CD4-positive, CD25-positive, alpha-beta regulatory T cell (primary cell): ENCODE measurements around the gene NEK7. TPM values are rescaled to one million over a fixed set of nuclear protein-coding genes. Genes with fewer than 3 reads are reported as not detected.
"Not testable (repeated sequence)": the region's sequence is repeated elsewhere in the genome, so short reads cannot be mapped to it uniquely, and the experiment has no call there.

Experiments used
- ATAC-seq, 2 donors: fragments of 150-1000 bp; cut with Tn5 transposase; one replicate each; pipeline ENCODE4 v1.10.0; 2021; ENCODE audit warnings: low read depth in 2 of 2, moderate number of reproducible peaks in 2 of 2, moderate library complexity in 1 of 2
- DNase-seq, 3 donors: peaks; one replicate each; pipeline versions ENCODE4 v3.0.0 to v3.0.0-alpha.2; 2012 to 2022; ENCODE audit warnings: mixed read lengths in 1 of 3
- H3K27ac ChIP-seq: one replicate; pipeline ENCODE4 v1.7.0; 2013; ENCODE audit warnings: mild to moderate bottlenecking, low read length; ENCODE audit not compliant: insufficient read depth, poor library complexity, severe bottlenecking
- H3K27me3 ChIP-seq: one replicate; pipeline ENCODE4 v1.7.0; 2013; ENCODE audit warnings: low read length; ENCODE audit not compliant: control insufficient read depth, insufficient read depth
- H3K36me3 ChIP-seq: one replicate; pipeline ENCODE4 v1.7.0; 2013; ENCODE audit warnings: mild to moderate bottlenecking, low read length, moderate library complexity; ENCODE audit not compliant: control insufficient read depth, insufficient read depth
- H3K4me1 ChIP-seq: 2 replicates; pipeline ENCODE4 v1.7.0; 2013; ENCODE audit warnings: mild to moderate bottlenecking, low read length; ENCODE audit not compliant: insufficient read depth, control insufficient read depth, poor library complexity, severe bottlenecking
- H3K4me3 ChIP-seq: one replicate; pipeline ENCODE4 v1.7.0; 2013; ENCODE audit warnings: low read depth, mild to moderate bottlenecking, low read length, moderate library complexity
- H3K9me3 ChIP-seq, 2 experiments: 1 replicate in 1 of 2; 2 replicates in 1 of 2; pipeline ENCODE4 v1.7.0; 2013; ENCODE audit warnings: low read length in 2 of 2, mild to moderate bottlenecking in 1 of 2, moderate library complexity in 1 of 2; ENCODE audit not compliant: control insufficient read depth in 2 of 2
- H3K27ac Mint-ChIP-seq, 3 donors: one replicate each; pipeline ENCODE4 v1.8.0; 2020 to 2022; ENCODE audit warnings: mild to moderate bottlenecking in 3 of 3, mixed read lengths in 3 of 3, moderate library complexity in 2 of 3
- H3K27me3 Mint-ChIP-seq: one replicate; pipeline ENCODE4 v1.8.0; 2022; ENCODE audit warnings: mild to moderate bottlenecking, mixed read lengths
- H3K36me3 Mint-ChIP-seq: one replicate; pipeline ENCODE4 v1.8.0; 2020; ENCODE audit warnings: mixed read lengths
- H3K4me1 Mint-ChIP-seq, 4 donors: one replicate each; pipeline ENCODE4 v1.8.0; 2020 to 2022; ENCODE audit warnings: mixed read lengths in 4 of 4, mild to moderate bottlenecking in 1 of 4
- H3K4me3 Mint-ChIP-seq, 4 donors: one replicate each; pipeline ENCODE4 v1.8.0; 2020 to 2022; ENCODE audit warnings: mild to moderate bottlenecking in 4 of 4, mixed read lengths in 4 of 4, moderate library complexity in 3 of 4
- H3K9me3 Mint-ChIP-seq, 7 donors: one replicate each; pipeline ENCODE4 v1.8.0; 2020 to 2022; ENCODE audit warnings: mixed read lengths in 7 of 7, mild to moderate bottlenecking in 3 of 7, moderate library complexity in 2 of 7
- polyA plus RNA-seq, 4 donors: library from polyadenylated mRNA; unstranded; fragments of 300-500 nt; fragmentation: Illumina TruSeq; gene quantifications; one replicate each; pipeline ENCODE4 v1.2.3, GENCODE V29; 2021
- total RNA-seq: library from RNA; stranded (reverse); gene quantifications from one replicate; pipeline ENCODE4 v1.2.3, GENCODE V29; 2022

NEK7 gene
- total and polyA plus RNA-seq, 5 donors from 2014 or later = 37.7 to 61.3 (median 54.3) TPM

DNA sequence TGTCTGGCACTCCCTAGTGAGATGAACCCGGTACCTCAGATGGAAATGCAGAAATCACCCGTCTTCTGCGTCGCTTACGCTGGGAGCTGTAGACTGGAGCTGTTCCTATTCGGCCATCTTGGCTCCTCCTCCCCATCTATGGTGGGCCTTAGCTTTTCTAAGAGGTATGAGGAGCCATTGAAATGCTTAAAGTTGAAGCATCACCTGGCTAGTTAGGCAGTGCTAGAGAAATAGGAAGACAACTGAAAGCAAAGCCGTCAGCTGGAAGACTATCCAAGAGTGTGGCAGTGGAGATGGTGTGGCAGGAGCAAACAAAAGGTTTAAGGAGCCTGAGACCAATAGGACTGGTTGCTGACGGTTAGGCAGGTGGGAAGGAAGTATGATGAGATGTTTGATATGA, 158.5 kb downstream of the NEK7 start:
- not testable (repeated sequence) for DNase-seq, H3K27me3 Mint-ChIP-seq, H3K27ac ChIP-seq, H3K9me3 ChIP-seq, H3K4me1 ChIP-seq, H3K4me3 ChIP-seq, ATAC-seq, H3K27me3 ChIP-seq, H3K4me3 Mint-ChIP-seq, H3K9me3 Mint-ChIP-seq
- peaks cover 18% of the 10 kb centered on the region for H3K36me3 ChIP-seq
- peaks cover 7 to 37% (median 23%) of the 10 kb centered on the region in 4 donors for H3K4me1 Mint-ChIP-seq
- peak overlapping the region in 2 of 3 donors; percentile 6 to 48 for H3K27ac Mint-ChIP-seq
- H3K36me3 Mint-ChIP-seq = peaks cover 34% of the 10 kb centered on the region

DNA sequence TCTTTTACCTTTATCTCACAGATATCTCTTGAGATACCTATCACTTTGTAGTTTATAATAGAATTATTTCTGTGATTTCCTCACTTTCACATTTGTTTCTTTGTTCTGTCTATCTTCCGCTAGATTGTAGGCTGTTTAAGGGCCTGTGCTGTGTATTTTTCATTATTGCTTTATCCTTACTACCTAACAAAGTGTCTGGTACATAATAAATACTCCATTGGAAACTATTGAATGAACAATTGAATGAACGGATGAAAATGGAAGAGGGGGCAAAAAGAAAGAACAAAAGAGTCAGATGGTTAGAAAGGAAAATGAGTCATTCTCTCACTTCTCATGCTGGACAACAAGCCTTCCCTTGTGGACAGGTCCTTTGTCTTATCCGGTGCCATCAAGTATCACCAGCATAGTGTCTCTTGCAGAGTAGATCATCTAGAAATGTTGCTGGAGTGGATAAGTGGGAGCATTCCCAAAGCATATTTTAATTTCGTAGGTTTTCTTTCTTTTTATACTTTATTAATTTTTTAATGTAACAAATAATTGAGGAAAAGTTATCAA, 159.8 kb downstream of the NEK7 start:
- H3K4me1 Mint-ChIP-seq = peaks cover 7 to 35% (median 23%) of the 10 kb centered on the region in 4 donors
- no peak overlapping the region for H3K4me3 ChIP-seq
- H3K27me3 Mint-ChIP-seq = no peaks in the 10 kb centered on the region
- H3K36me3 Mint-ChIP-seq = peaks cover 39% of the 10 kb centered on the region
- H3K4me1 ChIP-seq = no peaks in the 10 kb centered on the region
- no peaks in the 10 kb centered on the region for H3K27me3 ChIP-seq
- ATAC-seq (no peak), DNase-seq (no peak)
- H3K4me3 Mint-ChIP-seq = no peak overlapping the region
- peaks cover 0 to 2% (median 0%) of the 10 kb centered on the region in 7 donors for H3K9me3 Mint-ChIP-seq
- H3K27ac Mint-ChIP-seq = peak overlapping the region in 1 of 3 donors; percentile 7
- no peak overlapping the region for H3K27ac ChIP-seq
- no peaks in the 10 kb centered on the region for H3K9me3 ChIP-seq
- peaks cover 22% of the 10 kb centered on the region for H3K36me3 ChIP-seq

DNA sequence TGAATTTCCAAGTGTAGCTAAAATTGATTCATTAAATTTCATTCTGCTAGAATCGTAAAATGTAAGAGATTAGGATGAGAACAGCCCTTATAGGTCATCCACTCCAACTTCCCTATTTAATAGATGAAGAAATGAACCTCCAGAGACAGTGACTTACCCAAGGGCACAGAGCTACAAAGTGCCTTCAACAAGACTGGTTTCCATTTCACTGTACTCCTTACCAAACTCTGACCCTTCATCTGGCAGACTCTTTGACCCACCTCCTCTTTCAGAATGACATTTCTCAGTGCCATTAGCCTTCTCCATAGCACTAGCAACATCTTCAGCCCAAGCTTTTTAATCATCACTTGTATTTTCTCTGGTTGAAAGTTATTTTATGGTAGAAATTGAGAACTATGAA, 161.3 kb downstream of the NEK7 start:
- Histone ChIP-seq H3K9me3 (no peaks in the 10 kb centered on the region), H3K36me3 (peaks cover 24% of the 10 kb centered on the region), H3K27ac (no peak overlapping the region), H3K4me3 (no peak overlapping the region), H3K27me3 (no peaks in the 10 kb centered on the region), H3K4me1 (no peaks in the 10 kb centered on the region)
- H3K9me3 Mint-ChIP-seq = peaks cover 0 to 2% (median 0%) of the 10 kb centered on the region in 7 donors
- peaks cover 7 to 30% (median 23%) of the 10 kb centered on the region in 4 donors for H3K4me1 Mint-ChIP-seq
- no peak overlapping the region for H3K4me3 Mint-ChIP-seq
- ATAC-seq (no peak), DNase-seq (no peak)
- no peak overlapping the region for H3K27ac Mint-ChIP-seq
- H3K27me3 Mint-ChIP-seq = no peaks in the 10 kb centered on the region
- H3K36me3 Mint-ChIP-seq = peaks cover 39% of the 10 kb centered on the region

DNA sequence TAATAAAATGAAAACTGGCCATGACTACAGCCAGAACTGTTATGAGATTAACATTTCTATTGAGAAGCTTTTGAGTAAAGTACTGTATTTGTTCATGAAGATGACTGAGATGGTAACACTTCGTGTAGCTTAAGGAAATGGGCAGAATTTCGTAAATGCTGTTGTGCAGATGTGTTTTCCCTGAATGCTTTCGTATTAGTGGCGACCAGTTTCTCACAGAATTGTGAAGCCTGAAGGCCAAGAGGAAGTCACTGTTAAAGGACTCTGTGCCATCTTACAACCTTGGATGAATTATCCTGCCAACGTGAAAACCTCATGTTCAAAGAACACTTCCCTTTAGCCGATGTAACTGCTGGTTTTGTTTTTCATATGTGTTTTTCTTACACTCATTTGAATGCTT, 164.0 kb downstream of the NEK7 start:
- Mint-ChIP-seq H3K4me1 (peaks cover 3 to 25% (median 16%) of the 10 kb centered on the region in 4 donors), H3K4me3 (no peak overlapping the region)
- no peak overlapping the region for H3K27ac ChIP-seq

DNA sequence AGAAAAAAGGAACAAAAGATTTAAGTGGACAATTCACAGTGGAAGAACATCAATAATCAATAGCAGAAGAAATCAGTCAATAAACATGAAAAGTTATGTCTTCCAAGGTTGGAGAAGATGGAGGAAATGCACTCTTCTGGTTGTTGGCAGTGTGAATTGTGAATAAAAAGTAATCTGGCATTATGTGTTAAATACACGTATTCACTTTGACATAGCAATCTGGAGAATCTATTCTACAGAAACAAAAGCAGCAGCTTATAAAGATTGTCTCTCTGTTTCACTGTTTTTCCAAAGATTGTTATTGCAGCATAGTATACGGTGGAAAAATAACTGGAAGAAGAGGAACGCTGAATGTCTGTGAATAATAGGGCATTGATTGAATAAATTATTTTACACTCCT, 169.4 kb downstream of the NEK7 start:
- no peak overlapping the region for H3K27ac ChIP-seq
- Mint-ChIP-seq H3K27me3 (peaks cover 14% of the 10 kb centered on the region), H3K27ac (no peak overlapping the region), H3K36me3 (peaks cover 4% of the 10 kb centered on the region), H3K4me3 (no peak overlapping the region), H3K9me3 (peaks cover 0 to 3% (median 0%) of the 10 kb centered on the region in 7 donors), H3K4me1 (peaks cover 0 to 4% (median 0%) of the 10 kb centered on the region in 4 donors)
- H3K36me3 ChIP-seq = peaks cover 3% of the 10 kb centered on the region
- no peaks in the 10 kb centered on the region for H3K4me1 ChIP-seq
- DNase-seq (no peak), ATAC-seq (no peak)
- H3K27me3 ChIP-seq = peaks cover 4% of the 10 kb centered on the region
- no peaks in the 10 kb centered on the region for H3K9me3 ChIP-seq
- H3K4me3 ChIP-seq = no peak overlapping the region

More for the DNA sequence above, 164.0 kb downstream of the NEK7 start:
- no peak overlapping the region for H3K4me3 ChIP-seq
- no peaks in the 10 kb centered on the region for H3K27me3 ChIP-seq
- Mint-ChIP-seq H3K27ac (no peak overlapping the region), H3K36me3 (peaks cover 32% of the 10 kb centered on the region), H3K27me3 (peaks cover 5% of the 10 kb centered on the region), H3K9me3 (peaks cover 0 to 3% (median 0%) of the 10 kb centered on the region in 7 donors)
- peaks cover 20% of the 10 kb centered on the region for H3K36me3 ChIP-seq
- H3K4me1 ChIP-seq = no peaks in the 10 kb centered on the region
- ATAC-seq (no peak), DNase-seq (no peak)
- no peaks in the 10 kb centered on the region for H3K9me3 ChIP-seq

DNA sequence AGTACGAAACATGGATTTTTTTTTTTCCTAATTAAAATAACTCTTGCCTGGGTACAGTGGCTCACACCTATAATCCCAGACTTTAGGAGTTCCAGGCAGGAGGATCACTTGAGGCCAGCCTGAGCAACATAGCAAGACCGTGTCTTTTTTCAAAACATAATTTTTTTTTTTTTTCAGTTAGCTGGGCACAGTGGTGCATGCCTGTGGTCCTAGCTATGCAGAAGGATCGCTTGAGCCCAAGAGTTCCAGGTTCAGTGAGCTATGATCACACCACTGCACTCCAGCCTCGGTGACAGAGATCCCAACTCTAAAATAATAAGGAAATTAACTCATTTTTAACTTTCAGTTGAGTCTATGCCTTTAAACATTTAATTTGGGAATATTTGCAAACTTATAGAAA, 170.1 kb downstream of the NEK7 start:
- Histone ChIP-seq H3K27me3 (peaks cover 4% of the 10 kb centered on the region), H3K4me3 (no peak overlapping the region), H3K4me1 (no peaks in the 10 kb centered on the region), H3K9me3 (no peaks in the 10 kb centered on the region), H3K36me3 (peaks cover 3% of the 10 kb centered on the region), H3K27ac (no peak overlapping the region)
- Mint-ChIP-seq H3K4me3 (no peak overlapping the region), H3K36me3 (peaks cover 3% of the 10 kb centered on the region), H3K27ac (no peak overlapping the region), H3K9me3 (peaks cover 0 to 3% (median 0%) of the 10 kb centered on the region in 7 donors), H3K4me1 (peaks cover 0 to 4% (median 0%) of the 10 kb centered on the region in 4 donors), H3K27me3 (peaks cover 21% of the 10 kb centered on the region)
- ATAC-seq (no peak), DNase-seq (no peak)

DNA sequence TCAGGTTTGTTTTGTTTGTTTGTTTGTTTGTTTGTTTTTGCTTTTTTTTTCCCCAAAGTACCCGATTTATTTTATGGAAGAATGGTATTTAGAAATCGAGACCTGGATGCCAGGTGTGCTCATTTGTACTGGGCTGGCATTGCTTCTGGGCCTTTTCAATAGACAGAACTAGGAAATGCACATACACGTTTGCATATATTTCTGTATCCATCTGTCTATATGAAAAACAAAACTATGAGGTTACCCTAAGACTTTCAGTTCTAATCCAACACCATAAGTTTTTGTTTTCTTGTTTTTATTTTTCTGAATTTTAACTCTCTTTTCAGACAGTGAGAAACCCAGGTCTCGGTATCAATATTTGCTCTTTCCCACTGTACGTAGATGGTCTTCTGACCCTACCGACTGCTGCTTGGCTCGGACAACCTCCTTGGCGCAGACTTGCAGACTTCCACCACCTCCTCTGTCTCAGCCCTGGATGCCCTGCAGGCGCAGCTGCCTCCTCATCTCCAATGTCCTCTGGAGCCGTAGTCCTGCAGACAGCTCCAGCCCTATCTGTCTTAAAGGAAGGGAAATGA, 171.7 kb downstream of the NEK7 start:
- Histone ChIP-seq H3K4me3 (no peak overlapping the region), H3K9me3 (no peaks in the 10 kb centered on the region), H3K27ac (no peak overlapping the region), H3K36me3 (no peaks in the 10 kb centered on the region), H3K4me1 (no peaks in the 10 kb centered on the region), H3K27me3 (peaks cover 6% of the 10 kb centered on the region)
- H3K27ac Mint-ChIP-seq = no peak overlapping the region
- no peak overlapping the region for H3K4me3 Mint-ChIP-seq
- ATAC-seq (no peak), DNase-seq (no peak)
- peaks cover 25% of the 10 kb centered on the region for H3K27me3 Mint-ChIP-seq
- no peaks in the 10 kb centered on the region for H3K36me3 Mint-ChIP-seq
- peaks cover 0 to 4% (median 0%) of the 10 kb centered on the region in 4 donors for H3K4me1 Mint-ChIP-seq
- H3K9me3 Mint-ChIP-seq = peaks cover 0 to 1% (median 0%) of the 10 kb centered on the region in 7 donors
